K562 (cell line): Measurements from ENCODE around the gene RAD50. TPM values are rescaled to one million over a fixed set of nuclear protein-coding genes. Genes with fewer than 3 reads are reported as not detected.

Source experiments
- ATAC-seq: fragments of 200-7000 bp; cut with Tn5 transposase; 3 replicates; pipeline ENCODE4 v1.9.1; 2020; ENCODE audit warnings: moderate library complexity
- BruUV-seq: library from RNA; stranded (reverse); fragments of 400-500 nt; replicated peaks from 2 replicates; lab custom pipeline; 2021; lab: Mats Ljungman, UMichigan
- CTCF ChIA-PET: fragments of 300-600 bp; formaldehyde crosslinking; extraction: SDS; loops from one replicate; lab custom pipeline; 2021; ENCODE audit warnings: low intra/inter-chr PET ratio; lab: Yijun Ruan, JAX
- POLR2A ChIA-PET: fragments of 300-600, 350-650 bp; sonication (Branson Sonifier 250); formaldehyde crosslinking; extraction: SDS; loops from one replicate; lab custom pipeline; 2021; ENCODE audit warnings: antibody characterized with exemption, inconsistent platforms; lab: Yijun Ruan, JAX
- DNase-seq, 4 experiments: peaks; one replicate each; pipeline versions ENCODE4 v3.0.0 to v3.0.0-alpha.2; 2011 to 2018; ENCODE audit warnings: low spot score in 3 of 4, mixed read lengths in 3 of 4; ENCODE audit errors: extremely low read depth in 1 of 4
- FAIRE-seq: peaks from 2 replicates; lab custom pipeline; 2011; peaks lifted over from hg19 to GRCh38; lab: Jason Lieb, UNC
- H2AFZ ChIP-seq: 2 replicates; pipeline ENCODE4 v1.6.0; 2011; ENCODE audit warnings: low read depth, low read length, control low read depth, inconsistent platforms
- H3K27ac ChIP-seq: fragments of 200-600 bp; 3 replicates; pipeline ENCODE4 v1.8.0; 2011; ENCODE audit warnings: low read depth, mild to moderate bottlenecking, control low read depth, inconsistent platforms, low read length, moderate library complexity, mixed read lengths; ENCODE audit errors: extremely low read depth
- H3K27me3 ChIP-seq, 2 experiments: fragments of 300-600 bp in 1 of 2; 2 replicates in 1 of 2; 3 replicates in 1 of 2; pipeline versions ENCODE4 v1.6.0 to v1.8.0; 2011; ENCODE audit warnings: inconsistent platforms in 2 of 2, low read length in 2 of 2, mild to moderate bottlenecking in 1 of 2, mixed read lengths in 1 of 2, moderate library complexity in 1 of 2; ENCODE audit not compliant: control insufficient read depth in 2 of 2, insufficient read depth in 2 of 2
- H3K36me3 ChIP-seq: fragments of 300-600 bp; 3 replicates; pipeline ENCODE4 v1.8.0; 2011; ENCODE audit warnings: mild to moderate bottlenecking, low read length, inconsistent platforms; ENCODE audit not compliant: control insufficient read depth, insufficient read depth
- H3K4me1 ChIP-seq, 2 experiments: fragments of 200-600 bp in 1 of 2; replicated peaks in 1 of 2; 2 replicates in 1 of 2; 3 replicates in 1 of 2; pipeline versions ENCODE4 v1.5.1 to v1.8.0; 2011; ENCODE audit warnings: inconsistent platforms in 2 of 2, low read length in 2 of 2, mild to moderate bottlenecking in 1 of 2, mixed read lengths in 1 of 2, moderate library complexity in 1 of 2; ENCODE audit not compliant: control insufficient read depth in 2 of 2, insufficient read depth in 2 of 2
- H3K4me2 ChIP-seq: 2 replicates; pipeline ENCODE4 v1.6.1; 2011; ENCODE audit warnings: low read length, control low read depth, inconsistent platforms, mixed read lengths; ENCODE audit not compliant: insufficient read depth
- H3K4me3 ChIP-seq: fragments of 200-600 bp; sonication (generic), shearing (Covaris generic); 2 replicates; pipeline ENCODE4 v1.5.1; 2016; ENCODE audit warnings: control low read depth, inconsistent platforms
- H3K79me2 ChIP-seq: fragments of 200-600 bp; 3 replicates; pipeline ENCODE4 v1.8.0; 2011; ENCODE audit warnings: low read length, inconsistent platforms; ENCODE audit not compliant: control insufficient read depth, insufficient read depth
- H3K9ac ChIP-seq, 2 experiments: 2 replicates each; pipeline versions ENCODE4 v1.6.0 to v1.6.1; 2011; ENCODE audit warnings: low read depth in 2 of 2, low read length in 2 of 2, control low read depth in 1 of 2, inconsistent platforms in 1 of 2, mild to moderate bottlenecking in 1 of 2, mixed read lengths in 1 of 2; ENCODE audit not compliant: insufficient read depth in 1 of 2
- H3K9me1 ChIP-seq: one replicate; pipeline ENCODE4 v1.6.0; 2011; ENCODE audit warnings: inconsistent platforms, mild to moderate bottlenecking, low read length, moderate library complexity; ENCODE audit not compliant: control insufficient read depth, insufficient read depth
- H3K9me3 ChIP-seq: replicated peaks from 2 replicates; pipeline ENCODE4 v1.5.1; 2011; ENCODE audit warnings: low read depth, low read length, inconsistent platforms; ENCODE audit not compliant: control insufficient read depth, insufficient read depth
- H4K20me1 ChIP-seq: replicated peaks from 2 replicates; pipeline ENCODE4 v1.6.1; 2011; ENCODE audit warnings: low read length, inconsistent platforms, mixed read lengths; ENCODE audit not compliant: control insufficient read depth, insufficient read depth
- ATF3 ChIP-seq, 2 experiments: fragments of 450-650 bp in 1 of 2; sonication (generic) in 1 of 2; formaldehyde crosslinking in 1 of 2; IDR thresholded peaks in 1 of 2; conservative IDR thresholded peaks in 1 of 2; 2 replicates each; pipeline versions ENCODE4 v1.6.1 to v1.8.1; 2016 to 2023; ENCODE audit warnings: mild to moderate bottlenecking in 2 of 2, moderate library complexity in 2 of 2, inconsistent platforms in 1 of 2, missing genetic modification reagents in 1 of 2
- HMGN3 ChIP-seq: IDR thresholded peaks from 2 replicates; pipeline ENCODE4 v1.6.1; 2011; ENCODE audit warnings: borderline replicate concordance, low read depth, mild to moderate bottlenecking, mixed read lengths, low read length; ENCODE audit not compliant: insufficient read length; ENCODE audit errors: extremely low read depth
- JUNB ChIP-seq: fragments of 450-650 bp; formaldehyde crosslinking; conservative IDR thresholded peaks from 2 replicates; pipeline ENCODE4 v1.4.0; 2020; ENCODE audit warnings: mild to moderate bottlenecking
- LARP7 ChIP-seq: fragments of 450-650 bp; IDR thresholded peaks from 2 replicates; pipeline ENCODE4 v1.6.1; 2016
- MAFF ChIP-seq: IDR thresholded peaks from 2 replicates; pipeline ENCODE4 v1.6.1; 2012; ENCODE audit warnings: low read length, improper control_type of control experiment
- MYBL2 ChIP-seq, 2 experiments: fragments of 450-650 bp in 1 of 2; sonication (generic) in 1 of 2; formaldehyde crosslinking in 1 of 2; IDR thresholded peaks; 2 replicates each; pipeline versions ENCODE4 v1.6.1 to v1.8.1; 2017 to 2022; ENCODE audit warnings: borderline replicate concordance in 1 of 2, inconsistent platforms in 1 of 2, low read depth in 1 of 2, mild to moderate bottlenecking in 1 of 2, missing genetic modification reagents in 1 of 2, moderate library complexity in 1 of 2
- PCBP2 ChIP-seq: fragments of 200-400 bp; formaldehyde crosslinking; IDR thresholded peaks from 2 replicates; pipeline ENCODE4 v1.6.1; 2018; ENCODE audit warnings: low read length, low read depth, mild to moderate bottlenecking, moderate library complexity; ENCODE audit not compliant: poor library complexity, severe bottlenecking
- PRPF4 ChIP-seq: fragments of 200-400 bp; formaldehyde crosslinking; IDR thresholded peaks from one replicate; pipeline ENCODE4 v1.6.1; 2017; ENCODE audit warnings: low read length, low read depth, mild to moderate bottlenecking; ENCODE audit not compliant: insufficient read depth, poor library complexity, severe bottlenecking
- RBM15 ChIP-seq: fragments of 200-400 bp; formaldehyde crosslinking; IDR thresholded peaks from 2 replicates; pipeline ENCODE4 v1.6.1; 2018; ENCODE audit warnings: mild to moderate bottlenecking, low read length, moderate library complexity; ENCODE audit not compliant: insufficient read depth
- RBM39 ChIP-seq: fragments of 200-400 bp; formaldehyde crosslinking; optimal IDR thresholded peaks from 2 replicates; pipeline ENCODE3; 2018; ENCODE audit warnings: low read depth, low read length
- RFX5 ChIP-seq: IDR thresholded peaks from 2 replicates; pipeline ENCODE4 v1.6.1; 2011; ENCODE audit warnings: low read depth, mild to moderate bottlenecking, improper control_type of control experiment, low read length
- U2AF1 ChIP-seq: fragments of 200-400 bp; formaldehyde crosslinking; optimal IDR thresholded peaks from 2 replicates; pipeline ENCODE3; 2017; ENCODE audit warnings: mild to moderate bottlenecking, low read depth, low read length, moderate library complexity
- ZBTB43 ChIP-seq: sonication (generic); formaldehyde crosslinking; IDR thresholded peaks from 2 replicates; pipeline ENCODE4 v1.8.0; 2023; ENCODE audit warnings: mild to moderate bottlenecking, missing genetic modification reagents
- ZNF282 ChIP-seq: sonication (generic); formaldehyde crosslinking; IDR thresholded peaks from 2 replicates; pipeline ENCODE4 v1.8.1; 2023; ENCODE audit warnings: missing genetic modification reagents
- WGBS: fragments of 100-300 bp; shearing (Covaris generic); methylation state at CpG from one replicate; pipeline ENCODE4 v1.1.6; 2016; ENCODE audit warnings: low coverage, mixed read lengths; ENCODE audit not compliant: insufficient coverage; ENCODE audit errors: missing lambda C conversion rate; 5-methylcytosine and 5-hydroxymethylcytosine counted together
- in situ Hi-C: fragments of 300-500 bp; cut with MboI; formaldehyde crosslinking; loops from 4 replicates; pipeline ENCODE4 v1.15.0; 2018; ENCODE audit warnings: inconsistent platforms, mixed read lengths
- intact Hi-C: fragments of 100-400 bp; cut with micrococcal nuclease; formaldehyde crosslinking; loops from 2 replicates; pipeline ENCODE4 v1.14.2; 2022
- polyA plus RNA-seq, 8 experiments: library from polyadenylated mRNA; depleted of rRNA in 4 of 8; stranded (reverse) in 5 of 8; unstranded in 3 of 8; fragments of >200 nt; fragmentation: Nextera tagmentation in 2 of 8; fragmentation: Illumina TruSeq in 1 of 8; extraction: Ambion mirVana in 2 of 8; extraction: Trizol in 1 of 8; gene quantifications; 2 replicates each; pipeline versions ENCODE4 v1.2.1 to v1.2.3, GENCODE V29; 2011 to 2014; ENCODE audit warnings: inconsistent platforms in 1 of 8, missing spikeins in 1 of 8
- total RNA-seq, 7 experiments: library from RNA; depleted of rRNA in 6 of 7; stranded (reverse); fragments of >200 nt in 6 of 7; fragmentation: Illumina TruSeq in 2 of 7; extraction: Trizol in 2 of 7; gene quantifications; 2 replicates each; pipeline versions ENCODE4 v1.2.1 to v1.2.3, GENCODE V29; 2011 to 2021; ENCODE audit warnings: low replicate concordance in 1 of 7

RAD50 gene
- total and polyA plus RNA-seq, 9 of the 15 experiments (the other 6 are each of a cell fraction or from before 2014, with no cell fraction given): 15.3 to 74.2 (median 44.1) TPM

GRCh38 chr5:132666310-132667123 lies 109.7 kb downstream of the RAD50 start (continued):
- no peak for TF ChIP-seq RBM15
- TF ChIP-seq HMGN3: no peak
- no peak for TF ChIP-seq U2AF1
- TF ChIP-seq ZBTB43 (CRISPR knock-in tag): no peak
- TF ChIP-seq MAFF: no peak

GRCh38 chr5:132667309-132667708 lies 110.5 kb downstream of the RAD50 start:
- no peak for FAIRE-seq
- Histone ChIP-seq H3K9me1 (no peaks in the 10 kb centered on the region), H3K9me3 (no peaks in the 10 kb centered on the region), H3K27ac (no peak overlapping the region; the same call in 2 of the 3 replicates), H3K27me3 (no peaks in the 10 kb centered on the region), H3K79me2 (no peaks in the 10 kb centered on the region), H3K4me1 (peaks cover 51 to 61% of the 10 kb centered on the region in 2 experiments), H3K9ac (0 out of 4 replicates have a peak overlapping the region, but pooled peaks of 1 of the 2 experiments have one; percentile 8), H4K20me1 (no peaks in the 10 kb centered on the region), H3K4me3 (no peak overlapping the region), H2AFZ (peak overlapping the region; percentile 93; the same call in 1 of the 2 replicates), H3K4me2 (no peak overlapping the region), H3K36me3 (no peaks in the 10 kb centered on the region)
- in situ Hi-C loops: no loop called here
- no TSS peak for BruUV-seq
- ChIA-PET CTCF (no interaction called here), POLR2A (interaction anchor here (1.0 to 1.7 kb wide), 3 partner anchors 9 to 199 kb away, joined by 3 to 10 read pairs (median 5); partner anchors contain the start of genes GDF9 and UQCRQ)
- no peak for ATAC-seq
- 75% methylated on average over 8 of the region's 10 CpGs for WGBS
- intact Hi-C loops: no loop called here
- peak in 1 of 4 experiments; percentile 4 for DNase-seq
- no peak for TF ChIP-seq PCBP2
- no peak for TF ChIP-seq LARP7
- no peak for TF ChIP-seq ZNF282
- TF ChIP-seq PRPF4: no peak
- no peak for TF ChIP-seq RBM39
- TF ChIP-seq RFX5: no peak
- no peak for TF ChIP-seq ATF3 (IDR thresholded peaks at IDR 0.05)
- TF ChIP-seq ATF3 (CRISPR knock-in tag; conservative IDR thresholded peaks at IDR 0.05): no peak
- no peak for TF ChIP-seq JUNB (CRISPR knock-in tag)
- TF ChIP-seq MYBL2 (IDR thresholded peaks at IDR 0.05; ENCODE audit: low read depth): no peak
- TF ChIP-seq MYBL2 (CRISPR knock-in tag; IDR thresholded peaks at IDR 0.05; ENCODE audit: borderline replicate concordance): no peak
